ENCODE results near the gene ATIC.

GRCh38 chr2:215320679-215321078 is 8.8 kb downstream of the ATIC start:
- TF ChIP-seq EP300 (conservative IDR thresholded peaks at IDR 0.05; ENCODE audit: poor library complexity, severe bottlenecking) (no peak), CTCF (IDR thresholded peaks at IDR 0.05; ENCODE audit: poor library complexity, severe bottlenecking) (no peak), TAF1 (IDR thresholded peaks at IDR 0.05; ENCODE audit: low read depth) (no peak), POLR2AphosphoS5 (IDR thresholded peaks at IDR 0.05) (no peak), REST (IDR thresholded peaks at IDR 0.05; ENCODE audit: borderline replicate concordance) (no peak), EZH2 (IDR thresholded peaks at IDR 0.05; ENCODE audit: borderline replicate concordance, insufficient read depth, low read length, poor library complexity, severe bottlenecking) (no peak), RAD21 (conservative IDR thresholded peaks at IDR 0.05) (no peak)

All from neural cell (in vitro differentiated cells).